Rectal smooth muscle tissue (tissue), 1 donor: Measurements from ENCODE around the gene BIRC7.
"Not testable (repeated sequence)": the region's sequence is repeated elsewhere in the genome, so short reads cannot be mapped to it uniquely, and the experiment has no call there.

ENCODE experiments used
- H3K27ac ChIP-seq: one replicate; pipeline ENCODE4 v1.7.0; 2013; ENCODE audit warnings: low read depth, low read length, inconsistent platforms
- H3K27me3 ChIP-seq: one replicate; pipeline ENCODE4 v1.7.0; 2013; ENCODE audit warnings: low read length; ENCODE audit not compliant: control insufficient read depth, insufficient read depth
- H3K36me3 ChIP-seq: one replicate; pipeline ENCODE4 v1.7.0; 2013; ENCODE audit warnings: low read length; ENCODE audit not compliant: control insufficient read depth, insufficient read depth
- H3K4me1 ChIP-seq: one replicate; pipeline ENCODE4 v1.7.0; 2013; ENCODE audit warnings: low read length; ENCODE audit not compliant: control insufficient read depth, insufficient read depth
- H3K4me3 ChIP-seq: one replicate; pipeline ENCODE4 v1.7.0; 2013; ENCODE audit warnings: low read length
- H3K9ac ChIP-seq: one replicate; pipeline ENCODE4 v1.7.0; 2013; ENCODE audit warnings: low read length

The BIRC7 gene

GRCh38 chr20:63212792-63213191 lies 22.9 kb upstream of the BIRC7 start:
- peaks cover 12% of the 10 kb centered on the region for H3K4me1 ChIP-seq
- H3K27me3 ChIP-seq = no peaks in the 10 kb centered on the region
- H3K36me3 ChIP-seq = peaks cover 16% of the 10 kb centered on the region
- no peak overlapping the region for H3K27ac ChIP-seq
- H3K9ac ChIP-seq = no peak overlapping the region
- no peak overlapping the region for H3K4me3 ChIP-seq

DNA sequence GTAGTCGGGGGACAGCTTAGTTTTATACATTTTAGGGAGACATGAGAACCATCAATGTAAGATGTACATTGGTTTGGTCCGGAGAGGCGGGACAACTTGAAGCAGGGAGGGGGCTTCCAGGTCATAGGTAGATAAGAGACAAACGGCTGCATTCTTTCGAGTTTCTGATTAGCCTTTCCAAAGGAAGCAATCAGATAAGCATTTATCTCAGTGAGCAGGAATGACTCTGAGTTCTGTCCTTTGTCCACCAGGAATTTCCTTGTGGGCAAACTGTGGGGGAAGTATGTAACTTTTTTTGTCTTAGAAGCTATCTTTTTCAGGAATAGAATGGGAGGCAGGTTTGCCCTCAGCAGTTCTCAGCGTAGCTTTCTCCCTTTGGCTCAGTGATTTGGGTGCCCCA lies 21.2 kb upstream of the BIRC7 start:
- no peak overlapping the region for H3K27ac ChIP-seq
- H3K9ac ChIP-seq = no peak overlapping the region
- peak overlapping the region; percentile 83 for H3K4me3 ChIP-seq
- H3K27me3 ChIP-seq = no peaks in the 10 kb centered on the region
- peaks cover 9% of the 10 kb centered on the region for H3K36me3 ChIP-seq
- H3K4me1 ChIP-seq = peaks cover 12% of the 10 kb centered on the region

- Histone ChIP-seq H3K9ac (no peak overlapping the region), H3K4me3 (peak overlapping the region; percentile 83), H3K4me1 (peaks cover 12% of the 10 kb centered on the region), H3K36me3 (peaks cover 6% of the 10 kb centered on the region), H3K27me3 (no peaks in the 10 kb centered on the region), H3K27ac (peak overlapping the region; percentile 31)
Measured at GRCh38 chr20:63215101-63216040, 20.3 kb upstream of the BIRC7 start.

GRCh38 chr20:63216041-63216848 lies 19.5 kb upstream of the BIRC7 start, which contains the start of gene YTHDF1:
TSS of gene YTHDF1 (minus strand) at chr20:63216131. CDS start at chr20:63215892, 239 bp downstream.
- peak within 1 kb of the TSS; percentile 64 for H3K9ac ChIP-seq
- H3K36me3 ChIP-seq = peaks cover 6% of the 10 kb centered on the region
- H3K4me3 ChIP-seq = peak within 1 kb of the TSS; percentile 83
- no peaks in the 10 kb centered on the region for H3K27me3 ChIP-seq
- peaks cover 12% of the 10 kb centered on the region for H3K4me1 ChIP-seq
- peak within 1 kb of the TSS; percentile 82 for H3K27ac ChIP-seq

GRCh38 chr20:63216849-63217471 lies 18.7 kb upstream of the BIRC7 start:
- H3K9ac ChIP-seq = peak overlapping the region; percentile 64
- H3K27me3 ChIP-seq = no peaks in the 10 kb centered on the region
- H3K36me3 ChIP-seq = peaks cover 6% of the 10 kb centered on the region
- peaks cover 12% of the 10 kb centered on the region for H3K4me1 ChIP-seq
- H3K4me3 ChIP-seq = peak overlapping the region; percentile 80
- H3K27ac ChIP-seq = peak overlapping the region; percentile 82

DNA sequence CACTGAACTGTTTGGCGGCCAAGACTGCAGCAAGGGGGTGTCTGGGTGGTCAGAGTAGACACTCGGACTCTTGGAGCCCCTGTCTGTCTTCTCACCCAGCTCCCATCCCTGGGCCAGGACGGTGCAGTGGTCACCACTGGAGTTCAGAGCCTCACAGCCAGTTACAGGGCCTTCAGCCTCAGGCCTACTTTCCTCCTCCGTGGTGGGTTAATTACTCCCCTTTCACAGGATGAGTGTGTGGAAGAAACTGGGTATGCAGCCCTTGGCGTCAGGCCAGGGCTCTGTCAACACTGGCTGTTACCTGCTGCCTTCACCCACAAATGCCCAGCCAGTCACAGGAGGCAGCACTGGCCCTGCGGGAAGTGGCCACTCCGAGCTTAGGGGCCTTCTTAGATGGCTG lies 18.0 kb upstream of the BIRC7 start:
- H3K4me1 ChIP-seq = peaks cover 9% of the 10 kb centered on the region
- no peak overlapping the region for H3K27ac ChIP-seq
- no peaks in the 10 kb centered on the region for H3K27me3 ChIP-seq
- H3K36me3 ChIP-seq = peaks cover 3% of the 10 kb centered on the region
- H3K9ac ChIP-seq = no peak overlapping the region
- no peak overlapping the region for H3K4me3 ChIP-seq

DNA sequence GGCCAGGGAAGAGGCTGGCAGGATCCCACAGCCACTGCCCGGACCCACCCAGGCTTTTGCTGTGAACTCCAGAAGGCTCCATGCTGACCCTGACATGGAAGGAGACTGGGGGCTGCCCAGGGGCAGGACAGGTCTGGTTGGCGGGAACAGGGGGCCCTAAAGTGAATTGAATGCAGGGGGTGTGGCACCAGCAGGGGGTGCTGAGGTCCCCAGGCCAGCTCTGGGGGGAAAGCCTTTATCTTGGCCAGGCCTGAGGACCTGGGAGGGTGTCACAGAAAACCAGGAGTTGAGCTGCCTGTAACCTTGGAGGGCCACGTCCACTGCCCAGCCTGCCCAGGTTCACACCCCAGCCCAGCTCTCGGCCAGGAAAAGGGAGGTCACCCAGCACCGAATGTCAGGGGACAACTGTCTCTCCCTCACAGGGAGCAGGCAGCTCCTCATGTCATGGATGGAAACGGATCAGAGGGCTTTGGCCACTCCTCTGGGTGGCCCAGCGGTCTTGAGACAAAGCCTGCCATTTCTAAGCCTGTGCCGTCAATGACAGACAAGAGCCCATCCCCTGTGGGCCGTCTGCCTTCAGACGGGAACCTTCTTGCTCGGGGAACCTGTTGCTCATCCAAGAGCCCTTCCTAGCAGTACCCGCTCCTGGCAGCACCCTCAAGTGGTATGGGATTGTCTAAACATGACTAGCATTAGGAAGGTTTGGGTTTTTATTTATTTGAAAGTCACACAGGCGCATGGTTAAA lies 16.8 kb upstream of the BIRC7 start:
- Histone ChIP-seq H3K4me1 (peaks cover 9% of the 10 kb centered on the region), H3K4me3 (no peak overlapping the region), H3K9ac (no peak overlapping the region), H3K27me3 (no peaks in the 10 kb centered on the region), H3K27ac (no peak overlapping the region), H3K36me3 (no peaks in the 10 kb centered on the region)

DNA sequence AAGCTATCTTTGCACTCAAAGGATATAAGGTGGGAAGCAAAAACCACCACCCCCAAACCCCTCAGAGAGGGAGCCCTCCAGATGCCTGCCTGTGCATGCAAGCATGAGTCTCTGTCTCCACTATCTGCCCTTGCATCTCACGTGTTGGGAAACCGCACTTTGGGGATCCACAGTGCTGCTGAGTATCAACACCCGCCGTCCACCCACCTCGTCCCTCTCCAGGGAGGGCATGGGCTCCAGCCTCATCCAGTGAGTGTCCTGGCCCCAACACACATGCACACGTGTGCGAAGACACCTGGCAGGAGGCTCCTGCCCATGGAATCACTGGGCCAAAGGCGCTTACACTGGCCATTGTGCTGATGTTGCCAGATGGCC lies 16.3 kb upstream of the BIRC7 start:
- Histone ChIP-seq H3K36me3 (no peaks in the 10 kb centered on the region), H3K27ac (no peak overlapping the region), H3K4me1 (peaks cover 11% of the 10 kb centered on the region), H3K9ac (no peak overlapping the region), H3K4me3 (no peak overlapping the region), H3K27me3 (no peaks in the 10 kb centered on the region)

GRCh38 chr20:63219866-63220521 lies 15.7 kb upstream of the BIRC7 start:
- no peak overlapping the region for H3K27ac ChIP-seq
- no peaks in the 10 kb centered on the region for H3K36me3 ChIP-seq
- H3K27me3 ChIP-seq = no peaks in the 10 kb centered on the region
- H3K4me1 ChIP-seq = peaks cover 7% of the 10 kb centered on the region
- no peak overlapping the region for H3K9ac ChIP-seq
- H3K4me3 ChIP-seq = no peak overlapping the region

- H3K27me3 ChIP-seq = no peaks in the 10 kb centered on the region
- H3K4me1 ChIP-seq = peaks cover 5% of the 10 kb centered on the region
- no peak overlapping the region for H3K4me3 ChIP-seq
- no peak overlapping the region for H3K9ac ChIP-seq
- H3K27ac ChIP-seq = no peak overlapping the region
- H3K36me3 ChIP-seq = no peaks in the 10 kb centered on the region
Measured at GRCh38 chr20:63220696-63221399, 14.9 kb upstream of the BIRC7 start.

DNA sequence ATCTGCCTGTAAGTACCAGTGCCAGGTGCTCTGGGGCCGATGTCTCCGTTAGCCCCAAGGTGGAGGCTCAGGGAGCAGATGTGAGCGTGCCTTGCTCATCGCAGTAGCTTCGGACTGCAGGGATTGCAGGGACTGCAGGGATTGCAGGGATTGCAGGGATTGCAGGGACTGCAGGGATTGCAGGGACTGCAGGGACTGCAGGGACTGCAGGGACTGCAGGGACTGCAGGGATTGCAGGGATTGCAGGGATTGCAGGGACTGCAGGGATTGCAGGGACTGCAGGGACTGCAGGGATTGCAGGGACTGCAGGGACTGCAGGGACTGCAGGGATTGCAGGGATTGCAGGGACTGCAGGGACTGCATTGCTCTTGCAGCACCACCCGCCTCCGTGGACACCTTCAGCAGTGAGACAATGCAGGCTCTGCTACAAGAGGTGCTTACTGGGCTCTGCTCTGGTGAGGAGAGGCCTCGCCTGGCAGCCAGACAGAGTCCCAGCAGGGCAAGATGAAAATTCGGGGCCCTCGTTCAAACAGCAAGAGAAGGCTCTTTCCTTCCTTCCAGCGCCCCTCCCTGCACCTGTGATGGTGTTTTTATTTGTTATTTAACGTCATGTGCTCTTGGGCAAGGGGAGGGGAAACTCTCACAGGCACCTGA lies 14.2 kb upstream of the BIRC7 start:
- not testable (repeated sequence) for H3K9ac ChIP-seq, H3K27ac ChIP-seq, H3K36me3 ChIP-seq, H3K27me3 ChIP-seq, H3K4me1 ChIP-seq, H3K4me3 ChIP-seq
